CD14-positive monocyte (primary cell): ENCODE data around the gene FGD6. TPM values are rescaled to one million over a fixed set of nuclear protein-coding genes. Genes with fewer than 3 reads are reported as not detected.
"Not testable (repeated sequence)": the region's sequence is repeated elsewhere in the genome, so short reads cannot be mapped to it uniquely, and the experiment has no call there.

ENCODE experiments used
- DNase-seq, 3 donors: peaks; one replicate each; pipeline ENCODE4 v3.0.0-alpha.2; 2011 to 2022
- H2AFZ ChIP-seq: 2 replicates; pipeline ENCODE4 v1.6.0; 2012; ENCODE audit warnings: mild to moderate bottlenecking, low read depth, low read length, inconsistent platforms; ENCODE audit not compliant: insufficient read depth, poor library complexity, severe bottlenecking
- H3K27ac ChIP-seq, 2 donors: 1 replicate in 1 of 2; 2 replicates in 1 of 2; pipeline ENCODE4 v1.5.1; 2012 to 2013; ENCODE audit warnings: low read length in 2 of 2, control low read depth in 1 of 2, inconsistent platforms in 1 of 2, low read depth in 1 of 2, mild to moderate bottlenecking in 1 of 2
- H3K27me3 ChIP-seq, 2 donors: one replicate each; pipeline versions ENCODE4 v1.6.0 to v1.6.1; 2011 to 2013; ENCODE audit warnings: low read length in 2 of 2; ENCODE audit not compliant: control insufficient read depth in 2 of 2, insufficient read depth in 2 of 2
- H3K36me3 ChIP-seq, 2 donors: replicated peaks in 1 of 2; 1 replicate in 1 of 2; 2 replicates in 1 of 2; pipeline versions ENCODE4 v1.5.1 to v1.6.1; 2012 to 2013; ENCODE audit warnings: low read length in 2 of 2, control low read depth in 1 of 2, inconsistent platforms in 1 of 2, mild to moderate bottlenecking in 1 of 2; ENCODE audit not compliant: insufficient read depth in 2 of 2, control insufficient read depth in 1 of 2
- H3K4me1 ChIP-seq, 2 donors: 1 replicate in 1 of 2; 2 replicates in 1 of 2; pipeline versions ENCODE4 v1.5.1 to v1.6.1; 2012 to 2013; ENCODE audit warnings: low read length in 2 of 2, control low read depth in 1 of 2, inconsistent platforms in 1 of 2, mild to moderate bottlenecking in 1 of 2, moderate library complexity in 1 of 2; ENCODE audit not compliant: insufficient read depth in 2 of 2, control insufficient read depth in 1 of 2
- H3K4me2 ChIP-seq: replicated peaks from 2 replicates; pipeline ENCODE3; 2012; ENCODE audit warnings: low read length, moderate library complexity, mild to moderate bottlenecking; ENCODE audit not compliant: poor library complexity, severe bottlenecking; ENCODE audit errors: extremely low read depth
- H3K4me3 ChIP-seq, 3 experiments: fragments of 200-600 bp in 1 of 3; sonication (generic) in 1 of 3; replicated peaks in 1 of 3; 1 replicate in 2 of 3; 2 replicates in 1 of 3; pipeline ENCODE4 v1.5.1; 2011 to 2013; ENCODE audit warnings: low read length in 3 of 3, mild to moderate bottlenecking in 3 of 3, control low read depth in 2 of 3, low read depth in 2 of 3, inconsistent platforms in 1 of 3, moderate library complexity in 1 of 3
- H3K79me2 ChIP-seq: 2 replicates; pipeline ENCODE4 v1.6.0; 2012; ENCODE audit warnings: mild to moderate bottlenecking, control low read depth, inconsistent platforms, low read length, moderate library complexity; ENCODE audit not compliant: insufficient read depth
- H3K9ac ChIP-seq: 2 replicates; pipeline ENCODE4 v1.6.0; 2017; ENCODE audit warnings: low read length, mild to moderate bottlenecking; ENCODE audit not compliant: insufficient read depth, poor library complexity, severe bottlenecking
- H3K9me3 ChIP-seq, 2 donors: replicated peaks in 1 of 2; 1 replicate in 1 of 2; 2 replicates in 1 of 2; pipeline versions ENCODE4 v1.5.1 to v1.6.1; 2012 to 2013; ENCODE audit warnings: low read length in 2 of 2, control low read depth in 1 of 2; ENCODE audit not compliant: control insufficient read depth in 1 of 2, insufficient read depth in 1 of 2
- H4K20me1 ChIP-seq: 2 replicates; pipeline ENCODE4 v1.6.0; 2012; ENCODE audit warnings: mild to moderate bottlenecking, low read length, control low read depth, moderate library complexity; ENCODE audit not compliant: insufficient read depth
- H3K27ac Mint-ChIP-seq, 7 donors: one replicate each; pipeline ENCODE4 v1.8.0; 2020; ENCODE audit warnings: mild to moderate bottlenecking in 7 of 7, mixed read lengths in 7 of 7, moderate library complexity in 6 of 7, inconsistent platforms in 2 of 7
- H3K27me3 Mint-ChIP-seq, 3 donors: one replicate each; pipeline ENCODE4 v1.8.0; 2021 to 2022; ENCODE audit warnings: low read depth in 3 of 3, mild to moderate bottlenecking in 3 of 3, mixed read lengths in 3 of 3, moderate library complexity in 3 of 3, inconsistent platforms in 1 of 3
- H3K36me3 Mint-ChIP-seq, 2 donors: one replicate each; pipeline ENCODE4 v1.8.0; 2020; ENCODE audit warnings: mixed read lengths in 2 of 2, inconsistent platforms in 1 of 2, mild to moderate bottlenecking in 1 of 2
- H3K4me1 Mint-ChIP-seq: one replicate; pipeline ENCODE4 v1.8.0; 2020; ENCODE audit warnings: mild to moderate bottlenecking, mixed read lengths
- H3K4me3 Mint-ChIP-seq, 2 donors: one replicate each; pipeline ENCODE4 v1.8.0; 2020; ENCODE audit warnings: mild to moderate bottlenecking in 2 of 2, mixed read lengths in 2 of 2, moderate library complexity in 1 of 2
- H3K9me3 Mint-ChIP-seq, 7 donors: one replicate each; pipeline ENCODE4 v1.8.0; 2020 to 2022; ENCODE audit warnings: mixed read lengths in 7 of 7, mild to moderate bottlenecking in 6 of 7, moderate library complexity in 6 of 7, inconsistent platforms in 2 of 7
- WGBS: methylation state at CpG from one replicate; pipeline ENCODE4 v1.1.5; 2013; ENCODE audit warnings: missing lambda C conversion rate; ENCODE audit not compliant: insufficient coverage; 5-methylcytosine and 5-hydroxymethylcytosine counted together
- intact Hi-C, 2 donors: fragments of 100-400 bp; cut with micrococcal nuclease; formaldehyde crosslinking; loops; one replicate each; pipeline versions ENCODE4 v1.15.0 to v1.15.1; 2023
- polyA plus RNA-seq, 3 donors: library from polyadenylated mRNA; depleted of rRNA in 1 of 3; unstranded in 2 of 3; stranded (reverse) in 1 of 3; fragments of 300-500 nt in 2 of 3; fragments of >200 nt in 1 of 3; fragmentation: Illumina TruSeq in 2 of 3; gene quantifications; 1 replicate in 2 of 3; 2 replicates in 1 of 3; pipeline ENCODE4 v1.2.3, GENCODE V29; 2012 to 2021
- TF ChIP-seq, protein P1 (sequence below): fragments of 200-600 bp; IDR thresholded peaks from one replicate; pipeline ENCODE4 v1.8.0; 2022; ENCODE audit warnings: antibody characterized with exemption, mild to moderate bottlenecking

FGD6 gene
- polyA plus RNA-seq, 3 donors = 4.0 to 8.1 (median 5.3) TPM

DNA sequence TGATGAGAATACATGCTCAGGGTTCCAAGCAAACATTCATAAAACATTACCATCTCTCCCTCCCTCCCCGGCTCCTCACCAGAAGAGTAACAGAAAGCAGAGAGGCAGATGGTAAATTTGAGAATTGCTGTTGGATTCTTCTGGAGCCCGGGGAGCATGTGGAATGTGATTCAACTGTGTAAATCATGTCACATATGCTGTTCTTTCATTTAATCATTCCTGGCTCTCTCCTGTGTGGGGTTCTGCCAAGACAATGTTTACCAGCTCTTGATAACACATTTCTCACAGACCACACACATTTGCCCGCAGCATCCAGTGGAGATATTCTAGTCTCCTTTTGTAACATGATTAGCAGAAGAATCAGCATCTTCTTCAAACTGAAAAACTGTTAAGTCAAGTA, 120.4 kb downstream of the FGD6 start:
- intact Hi-C loops = no loop called here
- Mint-ChIP-seq H3K36me3 (peaks cover 57 to 72% of the 10 kb centered on the region in 2 donors), H3K4me3 (no peak overlapping the region), H3K4me1 (peaks cover 25% of the 10 kb centered on the region), H3K27me3 (peaks cover 0 to 2% (median 0%) of the 10 kb centered on the region in 3 donors), H3K27ac (peak overlapping the region in 3 of 7 donors; percentile 25 to 78 (median 67)), H3K9me3 (peaks cover 0 to 1% (median 0%) of the 10 kb centered on the region in 7 donors)
- Histone ChIP-seq H3K27me3 (no peaks in the 10 kb centered on the region), H3K9me3 (no peaks in the 10 kb centered on the region), H2AFZ (no peak overlapping the region), H3K9ac (no peak overlapping the region), H3K79me2 (no peaks in the 10 kb centered on the region), H3K36me3 (peaks cover 33 to 49% of the 10 kb centered on the region in 2 donors), H4K20me1 (no peaks in the 10 kb centered on the region), H3K4me1 (peaks cover 20 to 21% of the 10 kb centered on the region in 2 donors), H3K4me3 (no peak overlapping the region), H3K27ac (no peak overlapping the region), H3K4me2 (no peak overlapping the region)
- TF ChIP-seq, protein P1, sequence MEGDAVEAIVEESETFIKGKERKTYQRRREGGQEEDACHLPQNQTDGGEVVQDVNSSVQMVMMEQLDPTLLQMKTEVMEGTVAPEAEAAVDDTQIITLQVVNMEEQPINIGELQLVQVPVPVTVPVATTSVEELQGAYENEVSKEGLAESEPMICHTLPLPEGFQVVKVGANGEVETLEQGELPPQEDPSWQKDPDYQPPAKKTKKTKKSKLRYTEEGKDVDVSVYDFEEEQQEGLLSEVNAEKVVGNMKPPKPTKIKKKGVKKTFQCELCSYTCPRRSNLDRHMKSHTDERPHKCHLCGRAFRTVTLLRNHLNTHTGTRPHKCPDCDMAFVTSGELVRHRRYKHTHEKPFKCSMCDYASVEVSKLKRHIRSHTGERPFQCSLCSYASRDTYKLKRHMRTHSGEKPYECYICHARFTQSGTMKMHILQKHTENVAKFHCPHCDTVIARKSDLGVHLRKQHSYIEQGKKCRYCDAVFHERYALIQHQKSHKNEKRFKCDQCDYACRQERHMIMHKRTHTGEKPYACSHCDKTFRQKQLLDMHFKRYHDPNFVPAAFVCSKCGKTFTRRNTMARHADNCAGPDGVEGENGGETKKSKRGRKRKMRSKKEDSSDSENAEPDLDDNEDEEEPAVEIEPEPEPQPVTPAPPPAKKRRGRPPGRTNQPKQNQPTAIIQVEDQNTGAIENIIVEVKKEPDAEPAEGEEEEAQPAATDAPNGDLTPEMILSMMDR = no peak
- no CpG with 5 or more reads among the region's 3 CpGs for WGBS
- DNase-seq = no peak

DNA sequence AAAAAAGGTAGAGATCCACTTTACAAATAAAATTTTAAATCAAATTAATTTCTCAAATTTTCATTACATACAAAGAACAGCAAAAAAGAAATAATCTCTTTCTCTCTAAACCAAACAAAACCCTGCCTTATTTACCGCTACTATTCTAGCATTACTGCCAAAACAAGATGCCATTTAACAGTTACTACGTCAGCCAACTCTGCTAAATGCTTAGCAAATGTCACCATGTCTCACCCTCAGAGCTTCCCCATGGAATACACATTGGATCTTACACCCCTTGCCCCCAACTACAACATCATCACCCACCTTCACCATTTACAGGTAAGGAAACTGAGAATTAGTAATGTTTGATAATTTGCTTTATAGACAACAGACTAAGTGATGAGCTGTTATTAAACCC, 120.9 kb downstream of the FGD6 start:
- Histone ChIP-seq H3K9ac (no peak overlapping the region), H3K4me1 (peaks cover 20 to 21% of the 10 kb centered on the region in 2 donors), H4K20me1 (no peaks in the 10 kb centered on the region), H3K27me3 (no peaks in the 10 kb centered on the region), H3K79me2 (no peaks in the 10 kb centered on the region), H2AFZ (no peak overlapping the region), H3K36me3 (peaks cover 37 to 54% of the 10 kb centered on the region in 2 donors), H3K4me2 (peak overlapping the region; percentile 26), H3K27ac (peak overlapping the region in 1 of 2 donors; percentile 22), H3K4me3 (peak overlapping the region in 1 of 3 experiments; percentile 31), H3K9me3 (no peaks in the 10 kb centered on the region)
- peaks cover 0 to 1% (median 0%) of the 10 kb centered on the region in 7 donors for H3K9me3 Mint-ChIP-seq
- WGBS = 79% methylated on average over 2 of the region's 2 CpGs
- TF ChIP-seq, protein P1 = no peak
- peaks cover 0 to 2% (median 0%) of the 10 kb centered on the region in 3 donors for H3K27me3 Mint-ChIP-seq
- peaks cover 25% of the 10 kb centered on the region for H3K4me1 Mint-ChIP-seq
- no peak for DNase-seq
- peaks cover 62 to 71% of the 10 kb centered on the region in 2 donors for H3K36me3 Mint-ChIP-seq
- intact Hi-C loops = no loop called here
- peak overlapping the region in 1 of 2 donors; percentile 53 for H3K4me3 Mint-ChIP-seq
- H3K27ac Mint-ChIP-seq = peak overlapping the region in 4 of 7 donors; percentile 34 to 78 (median 64)

DNA sequence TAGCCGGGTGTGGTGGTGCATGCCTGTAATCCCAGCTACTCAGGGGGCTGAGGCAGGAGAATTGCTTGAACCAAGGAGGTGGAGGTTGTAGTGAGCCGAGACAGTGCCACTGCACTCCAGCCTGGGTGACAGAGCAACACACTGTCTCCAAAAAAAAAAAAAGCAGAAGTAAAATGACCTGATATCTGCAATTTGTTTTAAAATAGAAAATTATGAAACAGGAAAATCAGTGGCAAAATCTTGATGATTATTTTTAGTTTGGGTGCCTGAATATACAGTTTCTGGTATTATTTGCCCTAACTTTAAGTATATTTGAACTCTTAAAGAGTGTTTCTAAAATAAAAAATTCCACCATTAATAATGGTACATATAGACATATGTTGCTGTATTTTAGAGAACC, 121.4 kb downstream of the FGD6 start:
- Mint-ChIP-seq H3K36me3 (peaks cover 60 to 71% of the 10 kb centered on the region in 2 donors), H3K27ac (peak overlapping the region in 6 of 7 donors; percentile 39 to 85 (median 64)), H3K4me1 (peaks cover 25% of the 10 kb centered on the region), H3K4me3 (peak overlapping the region; percentile 50 to 53)
- H3K36me3 ChIP-seq = peaks cover 40 to 58% of the 10 kb centered on the region in 2 donors
- H3K9me3 Mint-ChIP-seq, H3K27me3 Mint-ChIP-seq, H2AFZ ChIP-seq, H3K79me2 ChIP-seq, H3K27me3 ChIP-seq, H3K9ac ChIP-seq, H3K9me3 ChIP-seq, intact Hi-C loops, H4K20me1 ChIP-seq: not testable (repeated sequence)
- 0% methylated on average over 1 of the region's 2 CpGs for WGBS
- peak overlapping the region in 1 of 3 experiments; percentile 31 for H3K4me3 ChIP-seq
- peak overlapping the region; percentile 26 for H3K4me2 ChIP-seq
- DNase-seq = peak in 1 of 3 donors; percentile 19
- H3K27ac ChIP-seq = peak overlapping the region in 1 of 2 donors; percentile 22
- peaks cover 20 to 21% of the 10 kb centered on the region in 2 donors for H3K4me1 ChIP-seq
